GM12874 (cell line): ENCODE results near the gene WWOX.

Source experiments
- TF ChIP-seq, protein P1 (sequence below): IDR thresholded peaks from 2 replicates; pipeline ENCODE4 v1.5.1; 2011; ENCODE audit warnings: low read depth, mild to moderate bottlenecking, control low read depth, low read length, moderate library complexity; ENCODE audit not compliant: insufficient read depth

The WWOX gene

DNA sequence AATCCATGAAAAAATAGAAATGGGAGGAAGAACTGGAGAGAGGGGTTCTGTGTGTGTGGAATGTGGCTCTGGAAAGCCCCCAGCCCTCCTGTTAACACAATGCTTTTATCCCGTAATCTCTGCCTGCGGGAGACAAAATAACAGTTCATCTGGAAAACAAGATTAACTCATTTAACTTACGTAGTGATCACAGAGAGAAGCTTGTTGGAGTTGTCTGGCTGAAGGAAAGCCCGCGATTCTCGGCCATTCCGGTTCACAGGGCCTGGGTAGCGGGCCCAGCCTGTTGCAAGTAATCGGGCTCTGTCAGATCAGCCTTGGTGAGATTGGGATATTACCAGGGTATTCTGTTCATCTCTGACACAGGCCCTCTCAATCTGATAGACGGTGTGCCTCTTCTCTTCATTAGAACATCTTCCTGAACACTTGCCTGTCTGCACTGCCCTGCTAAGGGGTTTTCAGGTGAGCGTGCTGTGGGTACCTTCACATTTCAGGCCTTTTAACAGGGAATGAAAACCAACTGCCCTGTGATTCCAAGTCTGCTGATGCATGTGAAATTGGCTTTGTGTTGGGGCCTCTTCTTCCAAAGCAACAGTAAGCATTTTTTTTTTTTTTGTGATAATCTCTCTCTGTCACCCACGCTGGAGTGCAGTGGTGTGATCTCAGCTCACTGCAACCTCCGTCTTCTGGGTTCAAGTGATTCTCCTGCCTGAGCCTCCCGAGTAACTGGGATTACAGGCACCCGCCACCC is 609.9 kb downstream of the WWOX start:
- TF ChIP-seq, protein P1, sequence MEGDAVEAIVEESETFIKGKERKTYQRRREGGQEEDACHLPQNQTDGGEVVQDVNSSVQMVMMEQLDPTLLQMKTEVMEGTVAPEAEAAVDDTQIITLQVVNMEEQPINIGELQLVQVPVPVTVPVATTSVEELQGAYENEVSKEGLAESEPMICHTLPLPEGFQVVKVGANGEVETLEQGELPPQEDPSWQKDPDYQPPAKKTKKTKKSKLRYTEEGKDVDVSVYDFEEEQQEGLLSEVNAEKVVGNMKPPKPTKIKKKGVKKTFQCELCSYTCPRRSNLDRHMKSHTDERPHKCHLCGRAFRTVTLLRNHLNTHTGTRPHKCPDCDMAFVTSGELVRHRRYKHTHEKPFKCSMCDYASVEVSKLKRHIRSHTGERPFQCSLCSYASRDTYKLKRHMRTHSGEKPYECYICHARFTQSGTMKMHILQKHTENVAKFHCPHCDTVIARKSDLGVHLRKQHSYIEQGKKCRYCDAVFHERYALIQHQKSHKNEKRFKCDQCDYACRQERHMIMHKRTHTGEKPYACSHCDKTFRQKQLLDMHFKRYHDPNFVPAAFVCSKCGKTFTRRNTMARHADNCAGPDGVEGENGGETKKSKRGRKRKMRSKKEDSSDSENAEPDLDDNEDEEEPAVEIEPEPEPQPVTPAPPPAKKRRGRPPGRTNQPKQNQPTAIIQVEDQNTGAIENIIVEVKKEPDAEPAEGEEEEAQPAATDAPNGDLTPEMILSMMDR, result no peak

DNA sequence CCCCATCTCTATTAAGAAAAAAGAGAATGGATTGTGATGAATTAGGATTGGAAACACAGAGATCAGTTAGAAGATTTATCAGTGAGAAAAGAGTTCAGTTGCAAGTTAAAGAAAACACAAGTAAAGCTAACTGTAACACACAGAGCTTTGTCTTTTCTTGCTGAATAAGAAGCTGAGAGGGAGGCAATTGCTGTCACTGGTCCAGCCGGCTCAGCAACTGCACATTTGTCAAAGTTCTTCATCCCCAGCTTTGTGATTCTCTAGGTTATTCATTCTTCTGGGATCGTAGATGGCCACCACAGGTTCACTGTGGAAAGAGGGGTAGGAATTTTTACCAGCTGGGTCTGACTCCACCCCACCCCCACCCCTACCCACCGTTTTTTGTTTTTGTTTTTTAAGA is 615.7 kb downstream of the WWOX start:
- TF ChIP-seq, protein P1, result no peak

DNA sequence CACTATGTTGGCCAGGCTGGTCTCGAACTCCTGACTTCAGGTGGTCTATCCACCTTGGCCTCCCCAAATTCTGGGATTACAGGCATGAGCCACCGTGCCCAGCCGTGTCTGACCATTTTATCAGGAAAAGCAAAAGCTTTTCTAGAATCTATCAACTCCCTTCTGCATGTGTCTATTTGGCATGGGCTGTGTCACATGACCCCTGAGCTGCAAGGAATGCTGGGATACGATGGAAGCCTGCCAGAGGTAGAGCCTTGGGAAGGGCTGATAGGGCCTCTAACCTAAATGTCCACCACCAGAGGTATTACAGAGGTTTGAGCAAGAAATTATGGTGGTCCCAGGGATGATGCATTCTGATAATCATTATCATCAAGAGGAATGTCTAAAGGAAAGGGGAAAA is 616.2 kb downstream of the WWOX start:
- TF ChIP-seq, protein P1, result no peak

DNA sequence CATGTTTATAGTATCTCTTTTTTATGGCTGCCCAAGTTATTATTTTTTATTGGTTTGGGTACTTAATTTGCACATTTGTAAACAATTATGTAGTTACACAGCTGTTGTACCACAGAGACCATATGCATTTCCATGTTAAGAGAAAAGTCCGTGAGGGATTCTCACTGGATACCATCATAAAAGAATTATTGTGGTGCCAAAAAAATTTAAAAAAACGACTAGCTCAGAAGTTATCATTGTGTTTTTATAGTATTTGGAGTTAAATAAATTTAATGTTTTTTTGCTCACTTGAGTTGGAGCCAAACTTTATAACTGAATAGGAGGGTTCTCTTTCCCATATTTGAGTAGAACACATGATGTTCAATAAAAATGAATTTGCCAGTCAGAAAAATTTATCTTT is 618.7 kb downstream of the WWOX start:
- TF ChIP-seq, protein P1, result no peak

DNA sequence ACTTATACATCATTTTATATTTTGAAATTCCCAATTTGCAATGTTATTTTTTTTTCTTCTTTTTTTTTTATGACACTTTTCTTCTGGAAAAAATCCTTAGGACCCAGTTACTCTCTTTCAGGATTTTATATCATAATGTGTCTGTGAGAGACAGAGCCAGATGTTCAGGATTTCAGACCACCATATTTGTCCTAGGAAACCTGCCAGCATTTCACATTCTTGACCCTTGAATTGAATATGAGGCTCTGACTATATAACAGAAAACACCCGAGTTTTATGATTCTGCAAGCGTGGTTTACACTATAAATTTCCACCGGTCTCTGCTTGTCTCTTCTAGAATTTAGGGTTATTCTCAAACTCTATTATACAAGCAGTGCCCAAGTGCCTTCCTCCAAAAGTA is 621.0 kb downstream of the WWOX start:
- TF ChIP-seq, protein P1, result no peak

DNA sequence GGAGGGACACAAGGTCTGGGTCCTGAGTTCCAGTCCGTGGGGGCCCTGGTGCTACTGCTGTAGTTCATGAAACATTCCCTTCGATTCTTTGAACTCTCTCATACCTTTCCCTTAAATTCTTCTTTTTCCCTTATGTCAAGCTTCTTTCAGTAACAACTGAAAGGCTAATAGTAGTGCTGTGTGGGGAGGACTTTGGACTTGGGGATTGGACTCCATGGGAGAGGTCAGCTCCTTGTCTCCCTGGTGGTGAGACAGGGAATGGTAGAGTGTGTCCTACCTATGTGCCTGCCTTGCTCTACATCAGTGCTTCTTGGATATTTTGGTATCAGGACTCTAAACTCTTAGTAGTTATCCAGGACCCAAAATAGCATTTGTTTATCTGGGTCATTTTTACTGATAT is 628.1 kb downstream of the WWOX start:
- TF ChIP-seq, protein P1, result no peak

DNA sequence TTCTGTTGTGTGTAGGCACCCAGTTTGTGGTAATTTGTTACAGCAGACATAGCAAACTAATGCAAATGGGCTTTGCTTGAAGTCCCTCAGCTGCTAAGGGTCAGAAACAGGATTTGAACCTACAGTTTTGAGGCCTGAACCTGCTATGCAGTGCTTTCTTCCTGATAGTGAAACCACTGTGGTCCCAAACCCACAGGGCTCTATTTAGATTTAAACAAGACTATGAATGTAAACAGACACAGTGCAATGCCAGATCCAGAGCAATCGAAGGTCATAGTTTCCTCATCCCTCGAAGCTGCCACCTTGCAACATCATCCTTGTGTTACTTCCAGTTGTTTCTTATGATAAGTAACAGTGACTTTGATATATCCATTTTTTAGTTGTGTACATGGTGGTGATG is 630.2 kb downstream of the WWOX start:
- TF ChIP-seq, protein P1, result no peak
